OCI-LY7 (cell line): ENCODE results near the gene OGDH. TPM values are rescaled to one million over a fixed set of nuclear protein-coding genes. Genes with fewer than 3 reads are reported as not detected.

Source experiments
- BruUV-seq: library from RNA; stranded (reverse); fragments of 400-500 nt; replicated peaks from 2 replicates; lab custom pipeline; 2021; lab: Mats Ljungman, UMichigan
- CTCF ChIA-PET: fragments of 300-600 bp; sonication (Branson Sonifier 250); formaldehyde crosslinking; loops from one replicate; lab custom pipeline; 2022; ENCODE audit warnings: antibody characterized with exemption; ENCODE audit not compliant: unreplicated experiment; lab: Charles Lee
- POLR2A ChIA-PET: fragments of 300-600 bp; sonication (Branson Sonifier 250); formaldehyde crosslinking; loops from one replicate; lab custom pipeline; 2022; ENCODE audit warnings: antibody characterized with exemption; lab: Charles Lee
- DNase-seq: peaks from one replicate; pipeline ENCODE4 v3.0.0-alpha.2; 2015; ENCODE audit warnings: low spot score
- H2AFZ ChIP-seq: fragments of 200-600 bp; sonication (generic), shearing (Covaris generic); 2 replicates; pipeline ENCODE4 v1.6.1; 2014; ENCODE audit warnings: mild to moderate bottlenecking, antibody characterized with exemption, low read length, moderate library complexity
- H3K27ac ChIP-seq: fragments of 200-600 bp; sonication (generic); 2 replicates; pipeline ENCODE4 v1.5.1; 2014; ENCODE audit warnings: mixed run types, low read depth, mild to moderate bottlenecking, moderate library complexity, low read length, inconsistent platforms; ENCODE audit not compliant: poor library complexity, severe bottlenecking
- H3K36me3 ChIP-seq: fragments of 200-600 bp; sonication (generic); 2 replicates; pipeline ENCODE4 v1.6.1; 2014; ENCODE audit warnings: mild to moderate bottlenecking, antibody characterized with exemption, low read length, moderate library complexity, mixed read lengths; ENCODE audit not compliant: insufficient read depth
- H3K4me1 ChIP-seq: fragments of 200-600 bp; sonication (generic); 2 replicates; pipeline ENCODE4 v1.5.1; 2014; ENCODE audit warnings: mild to moderate bottlenecking, low read length; ENCODE audit not compliant: insufficient read depth, poor library complexity, severe bottlenecking
- H3K4me2 ChIP-seq: fragments of 200-600 bp; sonication (generic); 2 replicates; pipeline ENCODE4 v1.6.1; 2014; ENCODE audit warnings: mild to moderate bottlenecking, low read length
- H3K4me3 ChIP-seq: fragments of 200-600 bp; sonication (generic); 2 replicates; pipeline ENCODE4 v1.5.1; 2014; ENCODE audit warnings: mild to moderate bottlenecking, low read depth, low read length; ENCODE audit not compliant: poor library complexity, severe bottlenecking
- H3K79me2 ChIP-seq: fragments of 200-600 bp; sonication (generic); 2 replicates; pipeline ENCODE4 v1.6.1; 2016; ENCODE audit warnings: low read depth, mild to moderate bottlenecking, low read length, moderate library complexity, mixed read lengths; ENCODE audit not compliant: insufficient read depth
- H3K9me2 ChIP-seq: fragments of 200-600 bp; sonication (generic); 2 replicates; pipeline ENCODE4 v1.6.1; 2016; ENCODE audit warnings: mild to moderate bottlenecking, low read length, mixed read lengths; ENCODE audit not compliant: insufficient read depth
- H3K9me3 ChIP-seq: fragments of 200-600 bp; sonication (generic); 2 replicates; pipeline ENCODE4 v1.6.1; 2014; ENCODE audit warnings: mild to moderate bottlenecking, mixed run types, low read length, mixed read lengths
- H4K20me1 ChIP-seq: fragments of 200-600 bp; sonication (generic); 2 replicates; pipeline ENCODE4 v1.6.1; 2014; ENCODE audit warnings: mild to moderate bottlenecking, antibody characterized with exemption, low read length, moderate library complexity, mixed read lengths; ENCODE audit not compliant: insufficient read depth
- CTCF ChIP-seq: fragments of 200-600 bp; sonication (generic); conservative IDR thresholded peaks from 2 replicates; pipeline ENCODE4 v1.5.1; 2014; ENCODE audit warnings: mild to moderate bottlenecking, antibody characterized with exemption, low read length, moderate library complexity, mixed read lengths
- EZH2phosphoT487 ChIP-seq: fragments of 200-600 bp; sonication (generic); IDR thresholded peaks from 2 replicates; pipeline ENCODE4 v1.6.1; 2018; ENCODE audit warnings: low read depth, borderline replicate concordance, mild to moderate bottlenecking, mixed run types, antibody characterized with exemption, low read length, moderate library complexity, mixed read lengths
- intact Hi-C: fragments of 100-400 bp; cut with micrococcal nuclease; formaldehyde crosslinking; loops from one replicate; pipeline ENCODE4 v1.10.0; 2022; ENCODE audit not compliant: unreplicated experiment
- total RNA-seq, 2 experiments: library from RNA; depleted of rRNA in 1 of 2; stranded (reverse); fragments of >200 nt in 1 of 2; shearing (Covaris generic) in 1 of 2; gene quantifications; 2 replicates each; pipeline ENCODE4 v1.2.3, GENCODE V29; 2014 to 2022

OGDH gene
- total RNA-seq, 2 experiments from 2014 or later, result 47.6 to 70.9 TPM

GRCh38 chr7:44711528-44711927 is 105.1 kb downstream of the OGDH start:
- TF ChIP-seq CTCF, result no peak
- no peaks in the 10 kb centered on the region for H3K79me2 ChIP-seq
- peaks cover 25% of the 10 kb centered on the region for H3K36me3 ChIP-seq
- intact Hi-C loops, result no loop called here
- no peak for DNase-seq
- H3K4me2 ChIP-seq, result no peak overlapping the region
- no peaks in the 10 kb centered on the region for H3K9me3 ChIP-seq
- H3K27ac ChIP-seq, result no peak overlapping the region
- H2AFZ ChIP-seq, result no peak overlapping the region
- CTCF ChIA-PET, result no interaction called here
- no peak overlapping the region for H3K4me3 ChIP-seq
- H3K9me2 ChIP-seq, result no peaks in the 10 kb centered on the region
- H4K20me1 ChIP-seq, result no peaks in the 10 kb centered on the region
- no peaks in the 10 kb centered on the region for H3K4me1 ChIP-seq
- POLR2A ChIA-PET, result interaction anchor here (0.7 kb wide), 1 partner anchor 87 kb away, joined by 3 read pairs; no protein-coding TSS in a partner anchor
- no TSS peak for BruUV-seq

DNA sequence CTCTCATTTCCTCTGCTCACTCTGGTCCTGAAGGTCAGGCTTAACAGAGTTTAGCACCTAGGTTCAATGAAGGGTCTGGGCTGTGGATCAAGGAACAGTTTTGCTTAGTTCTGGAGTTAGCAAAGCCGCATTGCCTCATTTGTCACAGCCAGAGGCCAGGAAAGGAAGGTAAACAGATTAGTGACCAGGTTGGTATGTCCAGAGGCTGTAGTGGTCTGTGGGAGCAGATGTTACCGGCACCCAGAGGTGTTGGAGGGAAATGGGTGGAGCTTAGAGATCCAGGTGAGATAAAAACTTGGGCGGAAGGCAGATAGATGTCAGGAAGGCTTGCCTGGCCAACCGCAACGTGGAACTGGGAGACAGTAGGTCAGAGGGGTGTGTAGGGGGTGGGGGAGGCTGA is 105.6 kb downstream of the OGDH start:
- ChIA-PET CTCF (no interaction called here), POLR2A (interaction anchor here (0.7 kb wide), 1 partner anchor 86 kb away, joined by 3 read pairs; no protein-coding TSS in a partner anchor)
- Histone ChIP-seq H3K4me3 (no peak overlapping the region), H3K4me2 (no peak overlapping the region), H3K9me3 (no peaks in the 10 kb centered on the region), H3K27ac (no peak overlapping the region), H2AFZ (no peak overlapping the region), H4K20me1 (no peaks in the 10 kb centered on the region), H3K9me2 (no peaks in the 10 kb centered on the region), H3K79me2 (no peaks in the 10 kb centered on the region), H3K36me3 (peaks cover 25% of the 10 kb centered on the region), H3K4me1 (no peaks in the 10 kb centered on the region)
- intact Hi-C loops, result no loop called here
- no peak for DNase-seq
- TF ChIP-seq CTCF (no peak), EZH2phosphoT487 (no peak)
- BruUV-seq, result no TSS peak

- peaks cover 13% of the 10 kb centered on the region for H3K36me3 ChIP-seq
- no peaks in the 10 kb centered on the region for H3K9me2 ChIP-seq
- no peaks in the 10 kb centered on the region for H3K9me3 ChIP-seq
- no peak overlapping the region for H3K4me3 ChIP-seq
- CTCF ChIA-PET, result no interaction called here
- TF ChIP-seq EZH2phosphoT487, result no peak
- no peak for TF ChIP-seq CTCF
- no peak overlapping the region for H2AFZ ChIP-seq
- H3K4me1 ChIP-seq, result no peaks in the 10 kb centered on the region
- H3K79me2 ChIP-seq, result no peaks in the 10 kb centered on the region
- no peak overlapping the region for H3K27ac ChIP-seq
- intact Hi-C loops, result no loop called here
- no TSS peak for BruUV-seq
- H4K20me1 ChIP-seq, result no peaks in the 10 kb centered on the region
- no peak for DNase-seq
- POLR2A ChIA-PET, result interaction anchor here (0.6 kb wide), 1 partner anchor 25 kb away, joined by 5 read pairs; no protein-coding TSS in a partner anchor
- no peak overlapping the region for H3K4me2 ChIP-seq
These were observed 106.7 kb downstream of the OGDH start for GRCh38 chr7:44713141-44713540.
